Sigmoid colon (tissue), 4 donors: ENCODE measurements around the gene C2CD3.

Source experiments
- CTCF ChIP-seq, 4 experiments: fragments of 450-650 bp in 3 of 4; fragments of 200-600 bp in 1 of 4; IDR thresholded peaks; one replicate each; pipeline ENCODE4 v1.5.1; 2016 to 2019; ENCODE audit warnings: antibody characterized with exemption in 4 of 4, mild to moderate bottlenecking in 3 of 4, moderate library complexity in 2 of 4
- POLR2A ChIP-seq, 2 donors: fragments of 450-650 bp; IDR thresholded peaks; one replicate each; pipeline ENCODE4 v1.6.1; 2016; ENCODE audit warnings: antibody characterized with exemption in 2 of 2, mild to moderate bottlenecking in 2 of 2, moderate library complexity in 2 of 2
- POLR2AphosphoS5 ChIP-seq, 4 donors: sonication (generic); formaldehyde crosslinking; IDR thresholded peaks; one replicate each; pipeline ENCODE4 v1.6.1; 2017; ENCODE audit warnings: antibody characterized with exemption in 4 of 4

DNA sequence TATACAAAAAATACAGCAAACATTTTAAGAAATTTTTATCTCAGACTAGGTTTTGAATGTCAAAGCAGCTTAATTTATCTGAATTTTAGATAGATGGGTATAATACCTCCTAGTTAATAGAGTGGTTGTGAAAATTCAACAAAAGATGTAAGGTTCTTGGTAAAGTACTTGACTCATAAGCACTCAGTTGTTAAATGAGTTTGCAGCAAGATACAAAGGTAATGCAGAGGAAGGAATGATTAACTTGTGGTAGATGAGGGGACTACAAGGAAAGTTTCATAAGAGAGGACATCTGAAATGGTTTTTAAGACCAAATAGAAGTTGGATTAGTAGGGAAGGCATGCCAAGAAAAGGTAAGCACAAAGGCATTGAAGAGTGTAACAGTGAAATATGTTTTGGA is 37.7 kb upstream of the C2CD3 start:
- TF ChIP-seq POLR2A (IDR thresholded peaks at IDR 0.05) (no peak), CTCF (IDR thresholded peaks at IDR 0.05) (no peak), POLR2AphosphoS5 (IDR thresholded peaks at IDR 0.05) (no peak)
